Measurements from ENCODE around the gene TAB2. TPM values are rescaled to one million over a fixed set of nuclear protein-coding genes. Genes with fewer than 3 reads are reported as not detected.

Gene TAB2
- total RNA-seq, 1 donor from 2014 or later, result 60.9 TPM

- ATAC-seq, result no peak
- Histone ChIP-seq H3K36me3 (no peaks in the 10 kb centered on the region), H3K4me1 (no peaks in the 10 kb centered on the region), H3K4me3 (no peak overlapping the region), H3K9me3 (no peaks in the 10 kb centered on the region), H3K27me3 (ENCODE audit: low read depth) (no peaks in the 10 kb centered on the region), H3K27ac (no peak overlapping the region)
- intact Hi-C loops (cut with DNase I), result no loop called here
- DNase-seq, result no peak
- TF ChIP-seq CTCF (IDR thresholded peaks at IDR 0.05), result no peak
These were observed 14.0 kb upstream of the TAB2 start for GRCh38 chr6:149303468-149303867.

DNA sequence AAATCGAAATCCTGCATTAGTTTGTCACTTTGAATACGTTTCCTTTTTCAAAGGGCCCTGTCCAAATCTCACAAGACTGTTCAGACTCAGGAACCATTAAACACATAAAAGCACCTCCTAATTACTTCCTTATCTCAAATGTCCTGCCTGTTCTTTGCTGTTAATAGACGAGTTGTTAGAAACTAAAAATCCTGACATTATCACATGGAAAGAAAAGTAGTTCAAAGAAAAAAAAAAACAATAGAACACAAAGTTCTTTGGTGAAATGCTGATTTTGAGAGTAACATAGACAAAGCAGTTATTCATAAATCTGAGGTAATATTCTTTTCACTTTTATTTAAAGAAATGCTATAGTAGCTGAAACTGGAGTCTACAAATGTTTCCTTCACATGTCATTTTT is 12.1 kb upstream of the TAB2 start:
- Histone ChIP-seq H3K27me3 (ENCODE audit: low read depth) (no peaks in the 10 kb centered on the region), H3K4me3 (no peak overlapping the region), H3K4me1 (no peaks in the 10 kb centered on the region), H3K36me3 (no peaks in the 10 kb centered on the region), H3K9me3 (no peaks in the 10 kb centered on the region), H3K27ac (no peak overlapping the region)
- no peak for TF ChIP-seq CTCF (IDR thresholded peaks at IDR 0.05)
- intact Hi-C loops (cut with DNase I), result no loop called here
- ATAC-seq, result no peak
- DNase-seq, result no peak

DNA sequence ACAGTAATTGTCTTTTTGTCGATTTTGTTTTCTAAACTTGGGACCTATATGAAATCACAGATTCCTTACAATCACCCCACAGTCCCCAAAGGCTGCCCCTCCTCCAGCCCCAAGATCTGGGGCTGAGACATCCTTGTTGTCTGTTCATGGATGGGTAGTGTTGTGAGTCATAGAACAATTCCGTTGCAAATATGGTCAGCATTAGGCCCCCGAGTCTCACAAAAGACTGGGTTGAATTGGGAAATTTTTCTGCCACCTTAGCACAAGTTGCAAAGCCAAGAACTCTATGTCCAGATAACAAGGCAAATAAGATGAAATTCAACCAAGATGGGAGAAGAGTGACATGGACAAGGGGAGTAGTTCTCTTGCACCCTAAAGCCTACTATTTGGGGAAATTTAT is 10.5 kb upstream of the TAB2 start:
- ATAC-seq (no peak), DNase-seq (no peak)
- no peaks in the 10 kb centered on the region for H3K9me3 ChIP-seq
- intact Hi-C loops (cut with DNase I), result no loop called here
- H3K4me1 ChIP-seq, result no peaks in the 10 kb centered on the region
- no peak for TF ChIP-seq CTCF (IDR thresholded peaks at IDR 0.05)
- H3K4me3 ChIP-seq, result no peak overlapping the region
- H3K36me3 ChIP-seq, result no peaks in the 10 kb centered on the region
- H3K27me3 ChIP-seq (ENCODE audit: low read depth), result no peaks in the 10 kb centered on the region
- no peak overlapping the region for H3K27ac ChIP-seq

GRCh38 chr6:149311293-149311692 is 6.2 kb upstream of the TAB2 start:
- H3K4me1 ChIP-seq, result peaks cover 4% of the 10 kb centered on the region
- ATAC-seq (no peak), DNase-seq (no peak)
- no peak overlapping the region for H3K4me3 ChIP-seq
- H3K27me3 ChIP-seq (ENCODE audit: low read depth), result no peaks in the 10 kb centered on the region
- H3K36me3 ChIP-seq, result no peaks in the 10 kb centered on the region
- H3K27ac ChIP-seq, result no peak overlapping the region
- no peak for TF ChIP-seq CTCF (IDR thresholded peaks at IDR 0.05)
- intact Hi-C loops (cut with DNase I), result no loop called here
- no peaks in the 10 kb centered on the region for H3K9me3 ChIP-seq

DNA sequence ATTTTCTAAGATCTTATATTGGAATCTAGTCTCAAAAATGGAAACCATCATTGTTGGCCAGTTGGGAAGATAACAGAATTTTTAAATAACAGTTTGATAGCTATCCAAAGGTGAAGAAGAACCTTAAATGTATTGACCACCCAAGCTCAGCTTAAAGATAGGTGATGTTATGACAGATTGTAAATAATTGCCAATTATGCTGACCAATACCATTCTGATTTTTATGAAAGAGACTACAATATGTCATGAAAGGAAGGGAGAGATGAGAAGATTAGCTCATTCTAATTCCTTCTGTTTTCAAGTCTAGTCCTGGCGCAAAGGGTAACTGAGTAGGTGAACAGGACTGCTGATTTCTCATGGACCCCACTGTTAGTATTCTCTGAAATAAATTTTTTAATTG is 5.7 kb upstream of the TAB2 start:
- Histone ChIP-seq H3K9me3 (no peaks in the 10 kb centered on the region), H3K27me3 (ENCODE audit: low read depth) (no peaks in the 10 kb centered on the region), H3K4me1 (peaks cover 6% of the 10 kb centered on the region), H3K27ac (no peak overlapping the region), H3K36me3 (no peaks in the 10 kb centered on the region), H3K4me3 (no peak overlapping the region)
- TF ChIP-seq CTCF (IDR thresholded peaks at IDR 0.05), result no peak
- ATAC-seq (no peak), DNase-seq (no peak)
- intact Hi-C loops (cut with DNase I), result no loop called here

DNA sequence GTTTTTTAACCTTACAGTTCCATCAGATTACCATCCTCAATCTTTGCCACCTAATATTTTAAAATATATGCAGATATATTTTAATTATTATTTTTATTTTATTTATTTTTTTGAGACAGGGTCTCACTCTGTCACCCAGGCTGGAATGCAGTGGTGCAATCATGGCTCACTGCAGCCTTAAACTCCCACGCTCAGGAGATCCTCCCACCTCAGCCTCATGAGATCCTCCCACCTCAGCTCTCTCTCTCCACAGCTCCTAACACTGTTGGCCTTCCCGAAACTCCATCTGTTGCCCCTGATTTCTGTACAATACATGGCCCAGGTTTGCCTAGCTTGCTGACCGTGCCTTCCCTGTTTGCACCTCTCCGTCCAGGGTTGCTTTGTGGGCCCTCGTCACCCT is 4.4 kb upstream of the TAB2 start:
- intact Hi-C loops (cut with DNase I), result no loop called here
- Histone ChIP-seq H3K36me3 (no peaks in the 10 kb centered on the region), H3K9me3 (no peaks in the 10 kb centered on the region), H3K4me3 (no peak overlapping the region), H3K27ac (no peak overlapping the region), H3K27me3 (ENCODE audit: low read depth) (no peaks in the 10 kb centered on the region), H3K4me1 (peaks cover 6% of the 10 kb centered on the region)
- TF ChIP-seq CTCF (IDR thresholded peaks at IDR 0.05), result no peak
- ATAC-seq, result no peak
- DNase-seq, result no peak
